Liver (tissue), 3 donors: ENCODE measurements around the gene LRIG1.

Experiments used
- CTCF ChIP-seq: fragments of 150-350 bp; IDR thresholded peaks from 2 replicates; pipeline ENCODE4 v1.5.1; 2017; ENCODE audit warnings: improper control_type of control experiment, low read depth, low read length; ENCODE audit not compliant: missing input control
- GABPA ChIP-seq, 2 donors: IDR thresholded peaks in 1 of 2; conservative IDR thresholded peaks in 1 of 2; 2 replicates each; pipeline ENCODE4 v1.6.1; 2016; ENCODE audit warnings: antibody characterized with exemption in 2 of 2, mild to moderate bottlenecking in 1 of 2, moderate library complexity in 1 of 2
- JUND ChIP-seq, 2 donors: IDR thresholded peaks; 2 replicates each; pipeline ENCODE4 v1.6.1; 2016; ENCODE audit warnings: antibody characterized with exemption in 2 of 2
- RAD21 ChIP-seq, 2 donors: IDR thresholded peaks; 2 replicates each; pipeline ENCODE4 v1.6.1; 2016; ENCODE audit warnings: antibody characterized with exemption in 2 of 2, mild to moderate bottlenecking in 2 of 2
- REST ChIP-seq: IDR thresholded peaks from 2 replicates; pipeline ENCODE4 v1.6.1; 2016; ENCODE audit warnings: antibody characterized with exemption, mild to moderate bottlenecking
- TAF1 ChIP-seq: conservative IDR thresholded peaks from 2 replicates; pipeline ENCODE4 v1.6.1; 2016; ENCODE audit warnings: antibody characterized with exemption, mild to moderate bottlenecking
- YY1 ChIP-seq: IDR thresholded peaks from 2 replicates; pipeline ENCODE4 v1.6.1; 2016; ENCODE audit warnings: antibody characterized with exemption, mild to moderate bottlenecking
- donor health status: healthy.
- donor health status: healthy.

- TF ChIP-seq CTCF (no peak), RAD21 (IDR thresholded peaks at IDR 0.05) (no peak), JUND (IDR thresholded peaks at IDR 0.05) (no peak), YY1 (no peak), REST (no peak), TAF1 (no peak), GABPA (IDR thresholded peaks at IDR 0.05 in 1 of 2, conservative IDR thresholded peaks at IDR 0.05 in 1 of 2) (no peak)
Measured at GRCh38 chr3:66492071-66492470, 8.8 kb downstream of the LRIG1 start.
